GM12873 (cell line): ENCODE measurements around the gene TP53BP1.

Experiments used
- CTCF ChIP-seq: IDR thresholded peaks from 2 replicates; pipeline ENCODE4 v1.5.1; 2012; ENCODE audit warnings: low read depth, mild to moderate bottlenecking, moderate library complexity, low read length, control low read depth; ENCODE audit not compliant: insufficient read depth; ENCODE audit errors: missing control alignments

Gene TP53BP1

GRCh38 chr15:43516801-43517353, 23.9 kb upstream of the TP53BP1 start:
- no peak for TF ChIP-seq CTCF

- TF ChIP-seq CTCF: no peak
Measured at GRCh38 chr15:43516185-43516584, 23.2 kb upstream of the TP53BP1 start.

- TF ChIP-seq CTCF: no peak
Measured at GRCh38 chr15:43515741-43516140, 22.8 kb upstream of the TP53BP1 start.

- TF ChIP-seq CTCF: peak; percentile 77
Measured at GRCh38 chr15:43514241-43515057, 21.5 kb upstream of the TP53BP1 start.

GRCh38 chr15:43513550-43513949, 20.6 kb upstream of the TP53BP1 start:
- TF ChIP-seq CTCF: no peak

GRCh38 chr15:43511012-43511885, 18.3 kb upstream of the TP53BP1 start:
- peak; percentile 29 for TF ChIP-seq CTCF

GRCh38 chr15:43510200-43511011, 17.4 kb upstream of the TP53BP1 start:
- TF ChIP-seq CTCF: peak; percentile 24
